ENCODE results near the gene GDAP2.

Gene GDAP2

GRCh38 chr1:117814856-117815797 is 114.3 kb downstream of the GDAP2 start:
- TF ChIP-seq, protein P1, sequence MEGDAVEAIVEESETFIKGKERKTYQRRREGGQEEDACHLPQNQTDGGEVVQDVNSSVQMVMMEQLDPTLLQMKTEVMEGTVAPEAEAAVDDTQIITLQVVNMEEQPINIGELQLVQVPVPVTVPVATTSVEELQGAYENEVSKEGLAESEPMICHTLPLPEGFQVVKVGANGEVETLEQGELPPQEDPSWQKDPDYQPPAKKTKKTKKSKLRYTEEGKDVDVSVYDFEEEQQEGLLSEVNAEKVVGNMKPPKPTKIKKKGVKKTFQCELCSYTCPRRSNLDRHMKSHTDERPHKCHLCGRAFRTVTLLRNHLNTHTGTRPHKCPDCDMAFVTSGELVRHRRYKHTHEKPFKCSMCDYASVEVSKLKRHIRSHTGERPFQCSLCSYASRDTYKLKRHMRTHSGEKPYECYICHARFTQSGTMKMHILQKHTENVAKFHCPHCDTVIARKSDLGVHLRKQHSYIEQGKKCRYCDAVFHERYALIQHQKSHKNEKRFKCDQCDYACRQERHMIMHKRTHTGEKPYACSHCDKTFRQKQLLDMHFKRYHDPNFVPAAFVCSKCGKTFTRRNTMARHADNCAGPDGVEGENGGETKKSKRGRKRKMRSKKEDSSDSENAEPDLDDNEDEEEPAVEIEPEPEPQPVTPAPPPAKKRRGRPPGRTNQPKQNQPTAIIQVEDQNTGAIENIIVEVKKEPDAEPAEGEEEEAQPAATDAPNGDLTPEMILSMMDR (conservative IDR thresholded peaks at IDR 0.05), result no peak
- no peak overlapping the region for H3K27ac ChIP-seq

All from VCaP (cell line).